Right lobe of liver (tissue), 6 donors: Measurements from ENCODE around the gene OSBPL2. TPM values are rescaled to one million over a fixed set of nuclear protein-coding genes. Genes with fewer than 3 reads are reported as not detected.

Experiments used
- ATAC-seq, 4 donors: fragments of 200-7000 bp; cut with Tn5 transposase; one replicate each; pipeline ENCODE4 v1.9.1; 2020; ENCODE audit warnings: mild to moderate bottlenecking in 4 of 4, moderate library complexity in 4 of 4
- DNase-seq, 3 donors: peaks; one replicate each; pipeline ENCODE4 v3.0.0-alpha.2; 2020
- H3K27ac ChIP-seq, 3 donors: fragments of 200-600 bp; one replicate each; pipeline ENCODE4 v1.8.0; 2022
- H3K27me3 ChIP-seq, 2 donors: fragments of 200-600 bp; one replicate each; pipeline ENCODE4 v1.8.0; 2022
- H3K36me3 ChIP-seq, 4 donors: fragments of 200-600 bp; sonication (generic) in 1 of 4; one replicate each; pipeline versions ENCODE4 v1.5.1 to v1.8.0; 2017 to 2022; ENCODE audit warnings: control low read depth in 1 of 4
- H3K4me1 ChIP-seq, 4 donors: fragments of 200-600 bp; sonication (generic) in 1 of 4; one replicate each; pipeline versions ENCODE4 v1.5.1 to v1.8.0; 2017 to 2022; ENCODE audit warnings: control low read depth in 1 of 4
- H3K4me3 ChIP-seq, 3 donors: fragments of 200-600 bp; one replicate each; pipeline ENCODE4 v1.8.0; 2022
- H3K9me3 ChIP-seq, 4 donors: fragments of 200-600 bp; sonication (generic) in 1 of 4; one replicate each; pipeline versions ENCODE4 v1.5.1 to v1.8.0; 2017 to 2022; ENCODE audit warnings: control low read depth in 1 of 4
- POLR2A ChIP-seq: fragments of 450-650 bp; IDR thresholded peaks from one replicate; pipeline ENCODE4 v1.6.1; 2017; ENCODE audit warnings: antibody characterized with exemption, mild to moderate bottlenecking
- WGBS: methylation state at CpG from one replicate; pipeline ENCODE4 v1.1.6; 2018; ENCODE audit warnings: low coverage, low lambda C conversion rate; ENCODE audit not compliant: insufficient coverage; ENCODE audit errors: missing lambda C conversion rate; 5-methylcytosine and 5-hydroxymethylcytosine counted together
- intact Hi-C, 2 donors: fragments of 100-400 bp; cut with DNase I; formaldehyde crosslinking; loops; one replicate each; pipeline versions ENCODE4 v1.11.2 to v1.14.1; 2022
- total RNA-seq, 6 experiments: library from RNA; depleted of rRNA in 2 of 6; stranded (reverse); fragments of >200 nt in 2 of 6; fragmentation: NEBNext Ultra II Directional in 3 of 6; extraction: Animal tissue kit (Norgen Biotek cat#: 25700) in 3 of 6; gene quantifications; one replicate each; pipeline versions ENCODE4 v1.1.0 to v1.2.4, GENCODE V29; 2016 to 2023
- TF ChIP-seq, protein P1 (sequence below), 4 donors: fragments of 200-600 bp in 3 of 4; fragments of 450-650 bp in 1 of 4; IDR thresholded peaks; one replicate each; pipeline versions ENCODE4 v1.5.1 to v1.8.0; 2016 to 2022; ENCODE audit warnings: antibody characterized with exemption in 4 of 4, mild to moderate bottlenecking in 2 of 4
- donor health status: DM: no; HTN: yes; CAD: no.
- donor health status: DM: no; HTN: no; CAD: no.
- donor health status: DM: no; HTN: no; CAD: no.
- donor health status: DM: no; HTN: yes; CAD: no.
- donor health status: DM: no; HTN: yes; CAD: no.

OSBPL2 gene
- total RNA-seq, 6 experiments from 2014 or later, result 15.6 to 27.8 (median 21.2) TPM

DNA sequence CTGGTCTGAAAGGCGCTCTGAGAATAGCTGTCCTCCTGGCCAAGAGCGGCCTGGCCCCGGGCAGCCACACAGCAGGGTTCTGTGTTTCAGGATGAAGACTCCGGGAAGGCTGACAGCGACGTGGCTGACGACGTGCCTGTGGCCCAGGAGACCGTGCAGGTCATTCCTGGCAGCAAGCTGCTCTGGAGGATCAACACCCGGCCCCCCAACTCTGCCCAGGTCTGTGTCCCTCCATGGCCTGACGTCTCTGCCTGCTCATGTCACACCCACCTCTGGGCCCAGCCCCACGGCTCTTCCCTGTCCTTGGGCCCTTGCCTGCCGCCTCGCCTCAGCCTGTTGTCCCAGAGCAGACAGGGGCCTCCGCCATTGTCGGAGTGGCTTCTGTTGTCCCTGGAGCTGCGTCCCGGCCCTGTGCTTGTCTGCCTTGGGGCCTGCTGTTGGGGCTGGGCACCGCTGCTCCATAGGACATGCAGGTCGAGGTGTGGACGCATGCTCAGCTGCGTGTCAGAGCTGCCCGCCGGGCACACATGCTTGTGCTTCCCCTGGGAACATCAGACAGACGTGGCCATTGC is 48.3 kb downstream of the OSBPL2 start:
- Histone ChIP-seq H3K4me3 (no peak overlapping the region), H3K27ac (peak overlapping the region in 1 of 3 donors; percentile 15), H3K36me3 (peaks cover 0 to 43% (median 7%) of the 10 kb centered on the region in 4 donors), H3K9me3 (no peaks in the 10 kb centered on the region), H3K27me3 (no peaks in the 10 kb centered on the region), H3K4me1 (peaks cover 0 to 3% (median 0%) of the 10 kb centered on the region in 4 donors)
- DNase-seq, result no peak
- ATAC-seq, result peak in 1 of 4 donors; percentile 4
- no peak for TF ChIP-seq POLR2A
- TF ChIP-seq, protein P1, sequence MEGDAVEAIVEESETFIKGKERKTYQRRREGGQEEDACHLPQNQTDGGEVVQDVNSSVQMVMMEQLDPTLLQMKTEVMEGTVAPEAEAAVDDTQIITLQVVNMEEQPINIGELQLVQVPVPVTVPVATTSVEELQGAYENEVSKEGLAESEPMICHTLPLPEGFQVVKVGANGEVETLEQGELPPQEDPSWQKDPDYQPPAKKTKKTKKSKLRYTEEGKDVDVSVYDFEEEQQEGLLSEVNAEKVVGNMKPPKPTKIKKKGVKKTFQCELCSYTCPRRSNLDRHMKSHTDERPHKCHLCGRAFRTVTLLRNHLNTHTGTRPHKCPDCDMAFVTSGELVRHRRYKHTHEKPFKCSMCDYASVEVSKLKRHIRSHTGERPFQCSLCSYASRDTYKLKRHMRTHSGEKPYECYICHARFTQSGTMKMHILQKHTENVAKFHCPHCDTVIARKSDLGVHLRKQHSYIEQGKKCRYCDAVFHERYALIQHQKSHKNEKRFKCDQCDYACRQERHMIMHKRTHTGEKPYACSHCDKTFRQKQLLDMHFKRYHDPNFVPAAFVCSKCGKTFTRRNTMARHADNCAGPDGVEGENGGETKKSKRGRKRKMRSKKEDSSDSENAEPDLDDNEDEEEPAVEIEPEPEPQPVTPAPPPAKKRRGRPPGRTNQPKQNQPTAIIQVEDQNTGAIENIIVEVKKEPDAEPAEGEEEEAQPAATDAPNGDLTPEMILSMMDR (IDR thresholded peaks at IDR 0.05), result no peak
- intact Hi-C loops, result no loop called here
- 90% methylated on average over 7 of the region's 25 CpGs for WGBS

DNA sequence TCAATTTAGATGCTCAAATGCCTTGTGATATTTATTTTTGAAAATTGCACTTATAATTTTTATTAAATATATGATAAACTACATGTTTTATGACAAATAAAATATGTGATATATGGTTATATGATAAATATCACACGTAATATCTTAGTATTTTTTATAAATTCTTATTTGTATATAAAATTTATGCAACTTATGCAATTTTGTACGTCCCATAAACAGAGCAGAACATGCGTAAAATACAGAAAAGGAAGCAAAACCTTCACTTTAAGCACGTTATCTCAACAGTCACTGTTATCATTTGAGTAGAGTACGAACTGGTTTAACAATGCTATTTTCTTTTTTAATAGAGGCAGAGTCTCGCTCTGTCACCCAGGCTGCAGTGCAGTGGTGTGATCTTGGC is 48.8 kb downstream of the OSBPL2 start:
- Histone ChIP-seq H3K4me1 (peaks cover 0 to 3% (median 0%) of the 10 kb centered on the region in 4 donors), H3K9me3 (no peaks in the 10 kb centered on the region), H3K4me3 (no peak overlapping the region), H3K36me3 (peaks cover 0 to 41% (median 4%) of the 10 kb centered on the region in 4 donors), H3K27ac (no peak overlapping the region), H3K27me3 (no peaks in the 10 kb centered on the region)
- DNase-seq (no peak), ATAC-seq (no peak)
- WGBS, result 94% methylated on average over 5 of the region's 6 CpGs
- intact Hi-C loops, result no loop called here
- TF ChIP-seq POLR2A, result no peak
- TF ChIP-seq, protein P1 (IDR thresholded peaks at IDR 0.05), result no peak

GRCh38 chr20:62287759-62288534 is 49.6 kb downstream of the OSBPL2 start:
- DNase-seq, result no peak
- 89% methylated on average over 7 of the region's 12 CpGs for WGBS
- H3K36me3 ChIP-seq, result peaks cover 0 to 37% (median 4%) of the 10 kb centered on the region in 4 donors

GRCh38 chr20:62288535-62289105 is 50.3 kb downstream of the OSBPL2 start:
- Histone ChIP-seq H3K27me3 (no peaks in the 10 kb centered on the region), H3K9me3 (no peaks in the 10 kb centered on the region), H3K4me3 (no peak overlapping the region), H3K27ac (no peak overlapping the region), H3K4me1 (peaks cover 0 to 3% (median 0%) of the 10 kb centered on the region in 4 donors), H3K36me3 (peaks cover 0 to 33% (median 4%) of the 10 kb centered on the region in 4 donors)
- no peak for ATAC-seq
- TF ChIP-seq, protein P1 (IDR thresholded peaks at IDR 0.05), result no peak
- no peak for TF ChIP-seq POLR2A
- WGBS, result 98% methylated on average over 7 of the region's 15 CpGs
- intact Hi-C loops, result no loop called here
- no peak for DNase-seq

More at GRCh38 chr20:62287759-62288534, 49.6 kb downstream of the OSBPL2 start:
- TF ChIP-seq, protein P1 (IDR thresholded peaks at IDR 0.05), result no peak
- no peak for TF ChIP-seq POLR2A
- intact Hi-C loops, result no loop called here
- Histone ChIP-seq H3K27me3 (no peaks in the 10 kb centered on the region), H3K4me1 (peaks cover 0 to 3% (median 0%) of the 10 kb centered on the region in 4 donors), H3K9me3 (no peaks in the 10 kb centered on the region), H3K4me3 (no peak overlapping the region), H3K27ac (no peak overlapping the region)
- ATAC-seq, result no peak
